Liver (tissue), 9 donors: ENCODE results near the gene NR6A1. TPM values are rescaled to one million over a fixed set of nuclear protein-coding genes. Genes with fewer than 3 reads are reported as not detected.

ENCODE experiments used
- DNase-seq: peaks from one replicate; pipeline ENCODE4 v3.0.0-alpha.2; 2017; ENCODE audit warnings: low spot score
- H3K27ac ChIP-seq, 2 donors: one replicate each; pipeline ENCODE4 v1.7.0; 2013; ENCODE audit warnings: inconsistent platforms in 2 of 2, low read length in 2 of 2, control low read depth in 1 of 2, low read depth in 1 of 2, mild to moderate bottlenecking in 1 of 2
- H3K27me3 ChIP-seq, 4 donors: one replicate each; pipeline versions ENCODE4 v1.6.1 to v1.7.0; 2013; ENCODE audit warnings: low read length in 3 of 4, inconsistent platforms in 1 of 4, mild to moderate bottlenecking in 1 of 4, moderate library complexity in 1 of 4; ENCODE audit not compliant: control insufficient read depth in 4 of 4, insufficient read depth in 4 of 4
- H3K36me3 ChIP-seq, 4 donors: one replicate each; pipeline versions ENCODE4 v1.6.1 to v1.7.0; 2013; ENCODE audit warnings: low read length in 3 of 4, mild to moderate bottlenecking in 3 of 4, low read depth in 1 of 4, moderate library complexity in 1 of 4; ENCODE audit not compliant: control insufficient read depth in 4 of 4, insufficient read depth in 3 of 4
- H3K4me1 ChIP-seq, 4 donors: one replicate each; pipeline versions ENCODE4 v1.6.1 to v1.7.0; 2013; ENCODE audit warnings: low read length in 3 of 4, mild to moderate bottlenecking in 3 of 4, moderate library complexity in 1 of 4; ENCODE audit not compliant: control insufficient read depth in 4 of 4, insufficient read depth in 4 of 4
- H3K4me3 ChIP-seq, 3 donors: one replicate each; pipeline versions ENCODE4 v1.6.1 to v1.7.0; 2013; ENCODE audit warnings: low read length in 3 of 3, control low read depth in 1 of 3, low read depth in 1 of 3, mild to moderate bottlenecking in 1 of 3
- H3K9ac ChIP-seq, 2 donors: one replicate each; pipeline ENCODE4 v1.7.0; 2013; ENCODE audit warnings: low read length in 2 of 2, mild to moderate bottlenecking in 2 of 2, moderate library complexity in 2 of 2, control low read depth in 1 of 2, low read depth in 1 of 2
- H3K9me3 ChIP-seq, 4 donors: one replicate each; pipeline versions ENCODE4 v1.6.1 to v1.7.0; 2013; ENCODE audit warnings: low read length in 3 of 4; ENCODE audit not compliant: control insufficient read depth in 4 of 4
- ATF3 ChIP-seq: IDR thresholded peaks from 2 replicates; pipeline ENCODE4 v1.6.1; 2016; ENCODE audit warnings: antibody characterized with exemption
- EGR1 ChIP-seq, 2 donors: IDR thresholded peaks; 2 replicates each; pipeline ENCODE4 v1.6.1; 2016 to 2018; ENCODE audit warnings: antibody characterized with exemption in 2 of 2, low read depth in 2 of 2
- FOXA1 ChIP-seq: IDR thresholded peaks from 2 replicates; pipeline ENCODE4 v1.6.1; 2016; ENCODE audit warnings: antibody characterized with exemption
- FOXA2 ChIP-seq: IDR thresholded peaks from 2 replicates; pipeline ENCODE4 v1.6.1; 2016; ENCODE audit warnings: antibody characterized with exemption
- GABPA ChIP-seq, 2 donors: IDR thresholded peaks in 1 of 2; conservative IDR thresholded peaks in 1 of 2; 2 replicates each; pipeline ENCODE4 v1.6.1; 2016; ENCODE audit warnings: antibody characterized with exemption in 2 of 2, mild to moderate bottlenecking in 1 of 2, moderate library complexity in 1 of 2
- HNF4A ChIP-seq, 2 donors: conservative IDR thresholded peaks; 2 replicates each; pipeline ENCODE4 v1.6.1; 2016; ENCODE audit warnings: antibody characterized with exemption in 2 of 2, mild to moderate bottlenecking in 2 of 2
- HNF4G ChIP-seq: IDR thresholded peaks from 2 replicates; pipeline ENCODE4 v1.6.1; 2016; ENCODE audit warnings: antibody characterized with exemption
- JUND ChIP-seq, 2 donors: IDR thresholded peaks; 2 replicates each; pipeline ENCODE4 v1.6.1; 2016; ENCODE audit warnings: antibody characterized with exemption in 2 of 2
- NR2F2 ChIP-seq: IDR thresholded peaks from 2 replicates; pipeline ENCODE4 v1.6.1; 2016; ENCODE audit warnings: antibody characterized with exemption
- RAD21 ChIP-seq, 2 donors: IDR thresholded peaks; 2 replicates each; pipeline ENCODE4 v1.6.1; 2016; ENCODE audit warnings: antibody characterized with exemption in 2 of 2, mild to moderate bottlenecking in 2 of 2
- RXRA ChIP-seq, 2 donors: IDR thresholded peaks; 2 replicates each; pipeline ENCODE4 v1.6.1; 2017 to 2018; ENCODE audit warnings: antibody characterized with exemption in 2 of 2, mild to moderate bottlenecking in 1 of 2
- SP1 ChIP-seq: IDR thresholded peaks from 2 replicates; pipeline ENCODE4 v1.6.1; 2018; ENCODE audit warnings: antibody characterized with exemption, mild to moderate bottlenecking
- TAF1 ChIP-seq: conservative IDR thresholded peaks from 2 replicates; pipeline ENCODE4 v1.6.1; 2016; ENCODE audit warnings: antibody characterized with exemption, mild to moderate bottlenecking
- YY1 ChIP-seq: IDR thresholded peaks from 2 replicates; pipeline ENCODE4 v1.6.1; 2016; ENCODE audit warnings: antibody characterized with exemption, mild to moderate bottlenecking
- WGBS: extraction: QIAGEN DNeasy Blood & Tissue Kit; methylation state at CpG from one replicate; pipeline ENCODE4 v1.1.7; 2013; 5-methylcytosine and 5-hydroxymethylcytosine counted together
- polyA plus RNA-seq, 2 donors: library from polyadenylated mRNA; stranded (reverse) in 1 of 2; unstranded in 1 of 2; fragments of 200-250 nt in 1 of 2; fragments of >200 nt in 1 of 2; fragmentation: Nextera tagmentation in 1 of 2; extraction: Ambion mirVana in 1 of 2; gene quantifications; one replicate each; pipeline versions ENCODE4 v1.2.1 to v1.2.3, GENCODE V29; 2013 to 2015
- total RNA-seq, 2 donors: library from RNA; depleted of rRNA; stranded (reverse); fragments of >200 nt; gene quantifications; one replicate each; pipeline ENCODE4 v1.2.3, GENCODE V29; 2014
- TF ChIP-seq, protein P1 (sequence below): fragments of 150-350 bp; IDR thresholded peaks from 2 replicates; pipeline ENCODE4 v1.5.1; 2017; ENCODE audit warnings: improper control_type of control experiment, low read depth, low read length; ENCODE audit not compliant: missing input control
- TF ChIP-seq, protein P2 (sequence below): IDR thresholded peaks from 2 replicates; pipeline ENCODE4 v1.6.1; 2016; ENCODE audit warnings: antibody characterized with exemption
- TF ChIP-seq, protein P3 (sequence below): IDR thresholded peaks from 2 replicates; pipeline ENCODE4 v1.6.1; 2016; ENCODE audit warnings: antibody characterized with exemption, mild to moderate bottlenecking
- TF ChIP-seq, protein P4 (sequence below): IDR thresholded peaks from 2 replicates; pipeline ENCODE4 v1.6.1; 2016; ENCODE audit warnings: antibody characterized with exemption
- donor health status: healthy.
- donor health status: healthy.
- donor health status: healthy.
- donor health status: healthy.
- donor health status: healthy.

NR6A1 gene
- total and polyA plus RNA-seq, 4 donors, result 0.72 to 6.1 (median 2.1) TPM

DNA sequence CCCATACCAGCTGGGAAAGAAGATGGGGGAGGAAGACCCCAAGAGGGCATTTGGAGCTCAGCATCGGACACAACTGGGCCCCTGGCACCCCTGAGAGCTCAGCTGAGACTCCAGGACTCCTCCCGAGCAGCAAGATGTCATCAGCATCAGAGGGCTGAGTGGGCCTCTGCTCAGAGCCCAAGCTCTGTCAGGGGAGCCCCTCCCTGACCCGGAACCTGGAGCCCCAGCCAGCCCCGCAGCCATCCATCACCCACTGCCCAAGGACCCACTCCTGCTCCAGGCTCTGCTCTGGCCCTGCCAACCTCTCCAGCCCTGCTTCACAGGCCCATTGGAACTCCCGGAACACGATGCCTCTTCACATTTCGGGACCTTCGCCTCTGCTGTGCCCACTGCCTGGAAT lies 273.7 kb downstream of the NR6A1 start:
- 94% methylated on average over 8 of the region's 8 CpGs for WGBS
- TF ChIP-seq HNF4A (conservative IDR thresholded peaks at IDR 0.05) (no peak), SP1 (no peak), YY1 (no peak), FOXA2 (no peak), NR2F2 (no peak), RXRA (IDR thresholded peaks at IDR 0.05) (no peak), EGR1 (IDR thresholded peaks at IDR 0.05; ENCODE audit: low read depth in 2 of 2) (no peak), ATF3 (no peak), TAF1 (no peak), HNF4G (no peak), FOXA1 (no peak), GABPA (IDR thresholded peaks at IDR 0.05 in 1 of 2, conservative IDR thresholded peaks at IDR 0.05 in 1 of 2) (no peak), JUND (IDR thresholded peaks at IDR 0.05) (no peak), RAD21 (IDR thresholded peaks at IDR 0.05) (no peak)
- TF ChIP-seq, protein P1, sequence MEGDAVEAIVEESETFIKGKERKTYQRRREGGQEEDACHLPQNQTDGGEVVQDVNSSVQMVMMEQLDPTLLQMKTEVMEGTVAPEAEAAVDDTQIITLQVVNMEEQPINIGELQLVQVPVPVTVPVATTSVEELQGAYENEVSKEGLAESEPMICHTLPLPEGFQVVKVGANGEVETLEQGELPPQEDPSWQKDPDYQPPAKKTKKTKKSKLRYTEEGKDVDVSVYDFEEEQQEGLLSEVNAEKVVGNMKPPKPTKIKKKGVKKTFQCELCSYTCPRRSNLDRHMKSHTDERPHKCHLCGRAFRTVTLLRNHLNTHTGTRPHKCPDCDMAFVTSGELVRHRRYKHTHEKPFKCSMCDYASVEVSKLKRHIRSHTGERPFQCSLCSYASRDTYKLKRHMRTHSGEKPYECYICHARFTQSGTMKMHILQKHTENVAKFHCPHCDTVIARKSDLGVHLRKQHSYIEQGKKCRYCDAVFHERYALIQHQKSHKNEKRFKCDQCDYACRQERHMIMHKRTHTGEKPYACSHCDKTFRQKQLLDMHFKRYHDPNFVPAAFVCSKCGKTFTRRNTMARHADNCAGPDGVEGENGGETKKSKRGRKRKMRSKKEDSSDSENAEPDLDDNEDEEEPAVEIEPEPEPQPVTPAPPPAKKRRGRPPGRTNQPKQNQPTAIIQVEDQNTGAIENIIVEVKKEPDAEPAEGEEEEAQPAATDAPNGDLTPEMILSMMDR, result no peak
- TF ChIP-seq, protein P2, sequence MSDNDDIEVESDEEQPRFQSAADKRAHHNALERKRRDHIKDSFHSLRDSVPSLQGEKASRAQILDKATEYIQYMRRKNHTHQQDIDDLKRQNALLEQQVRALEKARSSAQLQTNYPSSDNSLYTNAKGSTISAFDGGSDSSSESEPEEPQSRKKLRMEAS, result no peak
- TF ChIP-seq, protein P3, sequence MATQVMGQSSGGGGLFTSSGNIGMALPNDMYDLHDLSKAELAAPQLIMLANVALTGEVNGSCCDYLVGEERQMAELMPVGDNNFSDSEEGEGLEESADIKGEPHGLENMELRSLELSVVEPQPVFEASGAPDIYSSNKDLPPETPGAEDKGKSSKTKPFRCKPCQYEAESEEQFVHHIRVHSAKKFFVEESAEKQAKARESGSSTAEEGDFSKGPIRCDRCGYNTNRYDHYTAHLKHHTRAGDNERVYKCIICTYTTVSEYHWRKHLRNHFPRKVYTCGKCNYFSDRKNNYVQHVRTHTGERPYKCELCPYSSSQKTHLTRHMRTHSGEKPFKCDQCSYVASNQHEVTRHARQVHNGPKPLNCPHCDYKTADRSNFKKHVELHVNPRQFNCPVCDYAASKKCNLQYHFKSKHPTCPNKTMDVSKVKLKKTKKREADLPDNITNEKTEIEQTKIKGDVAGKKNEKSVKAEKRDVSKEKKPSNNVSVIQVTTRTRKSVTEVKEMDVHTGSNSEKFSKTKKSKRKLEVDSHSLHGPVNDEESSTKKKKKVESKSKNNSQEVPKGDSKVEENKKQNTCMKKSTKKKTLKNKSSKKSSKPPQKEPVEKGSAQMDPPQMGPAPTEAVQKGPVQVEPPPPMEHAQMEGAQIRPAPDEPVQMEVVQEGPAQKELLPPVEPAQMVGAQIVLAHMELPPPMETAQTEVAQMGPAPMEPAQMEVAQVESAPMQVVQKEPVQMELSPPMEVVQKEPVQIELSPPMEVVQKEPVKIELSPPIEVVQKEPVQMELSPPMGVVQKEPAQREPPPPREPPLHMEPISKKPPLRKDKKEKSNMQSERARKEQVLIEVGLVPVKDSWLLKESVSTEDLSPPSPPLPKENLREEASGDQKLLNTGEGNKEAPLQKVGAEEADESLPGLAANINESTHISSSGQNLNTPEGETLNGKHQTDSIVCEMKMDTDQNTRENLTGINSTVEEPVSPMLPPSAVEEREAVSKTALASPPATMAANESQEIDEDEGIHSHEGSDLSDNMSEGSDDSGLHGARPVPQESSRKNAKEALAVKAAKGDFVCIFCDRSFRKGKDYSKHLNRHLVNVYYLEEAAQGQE, result no peak
- TF ChIP-seq, protein P4, sequence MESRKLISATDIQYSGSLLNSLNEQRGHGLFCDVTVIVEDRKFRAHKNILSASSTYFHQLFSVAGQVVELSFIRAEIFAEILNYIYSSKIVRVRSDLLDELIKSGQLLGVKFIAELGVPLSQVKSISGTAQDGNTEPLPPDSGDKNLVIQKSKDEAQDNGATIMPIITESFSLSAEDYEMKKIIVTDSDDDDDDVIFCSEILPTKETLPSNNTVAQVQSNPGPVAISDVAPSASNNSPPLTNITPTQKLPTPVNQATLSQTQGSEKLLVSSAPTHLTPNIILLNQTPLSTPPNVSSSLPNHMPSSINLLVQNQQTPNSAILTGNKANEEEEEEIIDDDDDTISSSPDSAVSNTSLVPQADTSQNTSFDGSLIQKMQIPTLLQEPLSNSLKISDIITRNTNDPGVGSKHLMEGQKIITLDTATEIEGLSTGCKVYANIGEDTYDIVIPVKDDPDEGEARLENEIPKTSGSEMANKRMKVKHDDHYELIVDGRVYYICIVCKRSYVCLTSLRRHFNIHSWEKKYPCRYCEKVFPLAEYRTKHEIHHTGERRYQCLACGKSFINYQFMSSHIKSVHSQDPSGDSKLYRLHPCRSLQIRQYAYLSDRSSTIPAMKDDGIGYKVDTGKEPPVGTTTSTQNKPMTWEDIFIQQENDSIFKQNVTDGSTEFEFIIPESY, result no peak
- Histone ChIP-seq H3K27ac (no peak overlapping the region), H3K9ac (no peak overlapping the region), H3K36me3 (no peaks in the 10 kb centered on the region), H3K4me3 (no peak overlapping the region), H3K4me1 (peaks cover 0 to 8% (median 3%) of the 10 kb centered on the region in 4 donors), H3K27me3 (peaks cover 0 to 4% (median 0%) of the 10 kb centered on the region in 4 donors), H3K9me3 (no peaks in the 10 kb centered on the region)
- no peak for DNase-seq
